Activated T-cell treated with anti-CD3 and anti-CD28 coated beads for 24 hours (primary cell): ENCODE results near the gene C19orf44.
A peak's percentile ranks its signal among the peaks of the same experiment; 100 is the strongest.

Source experiments
- DNase-seq: peaks from one replicate; pipeline ENCODE4 v3.0.0-alpha.2; 2020; ENCODE audit warnings: low read depth

Gene C19orf44

DNA sequence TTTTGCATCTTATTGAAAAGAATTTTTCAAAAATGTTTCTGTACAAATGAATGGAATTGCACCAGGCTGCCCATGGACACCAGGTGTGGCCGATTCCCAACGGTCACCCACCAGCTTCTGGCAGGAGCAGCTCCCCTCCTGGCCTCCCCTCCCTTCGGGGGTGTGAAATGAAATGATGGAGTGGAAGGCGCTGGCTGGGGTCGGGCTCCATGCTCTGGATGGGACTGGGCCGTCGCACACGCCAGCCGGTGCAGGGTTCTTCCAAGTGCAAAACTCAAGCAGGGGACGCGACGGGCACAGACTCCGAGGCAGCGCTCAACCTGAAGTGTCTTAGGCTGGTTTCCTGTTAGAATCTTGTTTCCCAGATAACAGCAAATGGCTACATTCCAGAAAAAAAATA is 21.9 kb downstream of the C19orf44 start:
- DNase-seq: no peak

DNA sequence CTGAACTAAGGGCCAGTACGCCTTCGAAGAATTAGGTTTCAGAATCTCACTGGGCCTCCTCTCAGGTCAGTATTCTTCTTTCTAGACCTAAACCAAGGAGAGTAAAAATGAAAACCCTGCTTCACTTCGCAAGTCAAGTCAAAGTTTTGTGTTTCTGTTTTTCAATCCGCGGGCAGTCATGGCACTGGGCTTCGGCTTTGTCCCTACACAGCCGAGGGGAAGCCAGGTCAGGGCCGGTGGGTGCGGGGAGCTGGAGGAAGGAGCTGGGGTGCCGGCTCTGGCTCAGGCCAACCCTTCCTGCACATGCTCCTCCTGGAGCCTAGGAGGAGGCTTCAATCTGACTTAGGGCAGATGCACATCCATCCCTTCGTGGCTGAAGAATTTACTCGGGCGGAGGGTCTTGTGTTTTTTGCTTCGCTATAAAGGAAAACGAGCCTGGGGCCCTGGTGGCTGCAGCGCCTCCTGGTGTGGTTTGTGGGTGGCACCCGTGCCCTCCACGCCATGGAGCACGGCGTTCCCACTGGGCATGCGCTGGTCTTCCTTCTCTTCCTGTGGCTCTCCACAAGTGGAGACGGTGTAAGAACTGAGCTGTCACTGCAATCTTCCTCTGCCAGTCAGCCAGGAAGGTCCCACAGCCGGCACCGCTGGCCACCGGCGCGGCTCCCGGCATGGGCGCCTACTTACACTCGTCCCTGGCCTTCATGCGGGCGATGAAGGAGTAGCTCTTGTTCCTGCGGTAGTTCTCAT is 22.5 kb downstream of the C19orf44 start:
- DNase-seq: no peak

DNA sequence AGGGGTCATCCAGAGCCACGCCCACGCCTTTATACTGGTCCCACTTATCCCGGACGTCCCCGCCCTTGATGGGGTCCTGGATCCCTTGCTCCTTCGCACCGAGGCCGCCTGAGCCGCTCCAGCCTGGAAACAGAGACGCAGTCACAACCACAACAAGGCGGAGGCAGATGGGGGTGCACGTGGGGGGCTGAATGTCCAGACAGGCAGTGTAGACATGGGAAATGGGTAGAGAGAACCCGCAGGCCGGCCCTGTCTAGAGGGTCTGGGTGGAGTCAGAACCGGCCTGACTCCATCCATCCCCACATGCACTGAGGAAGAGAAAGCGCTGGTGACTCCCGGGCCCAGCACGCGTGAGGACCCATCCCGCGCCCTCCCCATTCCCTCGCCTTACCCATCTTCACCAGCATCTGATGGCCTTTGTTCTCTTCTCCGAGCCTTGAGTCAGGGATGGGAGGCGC is 23.1 kb downstream of the C19orf44 start:
- no peak for DNase-seq

DNA sequence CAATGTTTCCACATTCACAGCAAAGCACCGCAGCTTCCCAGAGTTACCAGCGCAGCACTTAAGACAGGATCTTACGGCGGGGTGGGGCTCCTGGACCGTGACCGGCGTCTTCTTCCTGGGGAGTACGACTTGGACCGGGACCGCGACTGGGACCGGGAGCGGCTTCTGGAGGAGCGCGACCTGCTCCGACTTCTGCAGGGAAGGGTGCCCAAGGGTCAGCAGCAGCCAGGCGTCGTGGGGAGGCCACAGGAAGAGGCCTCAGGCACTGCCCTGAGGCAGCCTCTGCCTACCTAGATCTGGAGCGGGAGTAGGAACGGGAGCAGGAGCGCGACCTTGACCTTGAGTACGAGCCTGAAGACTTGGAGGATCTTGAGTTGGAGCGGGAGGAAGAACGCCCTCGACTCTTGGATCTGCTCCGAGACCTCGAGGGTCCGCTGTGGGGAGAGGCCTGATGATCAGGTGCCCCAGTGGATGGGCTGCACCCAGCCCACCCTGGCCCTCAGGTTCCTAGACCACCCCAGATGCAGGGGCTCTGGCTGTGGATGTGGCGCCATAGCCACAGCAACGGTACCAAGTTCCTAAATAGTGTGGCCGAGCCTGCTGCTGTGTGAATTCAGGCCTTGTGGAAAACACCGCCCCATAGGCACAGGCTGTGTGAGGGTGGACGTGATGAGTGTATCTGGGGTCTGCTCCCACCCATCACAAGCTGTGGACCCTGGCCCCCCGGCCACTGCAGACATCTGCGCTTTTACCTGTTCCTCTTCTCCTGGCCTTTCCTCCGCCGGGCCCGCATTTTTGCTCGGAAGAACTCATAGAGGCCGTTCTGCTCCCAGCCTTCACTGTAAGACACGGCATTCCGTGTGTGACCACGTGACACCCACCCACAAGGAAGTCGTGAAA is 24.1 kb downstream of the C19orf44 start:
- no peak for DNase-seq

DNA sequence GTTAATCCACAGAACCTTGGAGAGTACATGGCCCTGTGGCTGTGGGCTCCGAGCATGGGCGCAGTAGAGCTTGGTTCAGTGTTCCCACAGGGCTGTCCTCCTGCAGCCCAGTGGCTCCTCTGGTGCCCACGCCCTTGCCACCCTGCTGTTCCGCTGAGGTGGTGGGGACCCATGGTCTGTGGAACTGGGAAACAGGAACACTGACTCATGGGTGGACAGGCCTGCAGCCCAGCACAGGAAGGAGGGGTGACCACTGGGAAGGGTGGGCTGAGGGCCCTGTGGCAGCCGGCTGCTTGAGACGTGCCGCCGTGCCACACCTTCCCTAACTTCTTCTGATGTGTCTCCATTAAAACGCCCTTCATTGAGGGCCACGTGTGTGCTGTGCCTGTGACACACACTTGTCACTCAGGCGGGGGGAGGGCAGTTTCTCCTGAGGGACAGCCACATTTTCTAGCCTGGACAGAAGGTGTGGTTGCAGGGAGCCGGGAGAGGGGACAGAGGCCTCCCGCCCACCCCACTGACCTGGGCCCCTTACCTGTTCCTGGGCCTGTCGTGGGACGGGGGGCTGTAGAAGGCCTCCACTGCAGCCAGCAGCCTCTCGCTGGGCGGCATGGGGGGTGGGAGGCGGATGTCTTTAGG is 24.9 kb downstream of the C19orf44 start:
- DNase-seq: no peak

DNA sequence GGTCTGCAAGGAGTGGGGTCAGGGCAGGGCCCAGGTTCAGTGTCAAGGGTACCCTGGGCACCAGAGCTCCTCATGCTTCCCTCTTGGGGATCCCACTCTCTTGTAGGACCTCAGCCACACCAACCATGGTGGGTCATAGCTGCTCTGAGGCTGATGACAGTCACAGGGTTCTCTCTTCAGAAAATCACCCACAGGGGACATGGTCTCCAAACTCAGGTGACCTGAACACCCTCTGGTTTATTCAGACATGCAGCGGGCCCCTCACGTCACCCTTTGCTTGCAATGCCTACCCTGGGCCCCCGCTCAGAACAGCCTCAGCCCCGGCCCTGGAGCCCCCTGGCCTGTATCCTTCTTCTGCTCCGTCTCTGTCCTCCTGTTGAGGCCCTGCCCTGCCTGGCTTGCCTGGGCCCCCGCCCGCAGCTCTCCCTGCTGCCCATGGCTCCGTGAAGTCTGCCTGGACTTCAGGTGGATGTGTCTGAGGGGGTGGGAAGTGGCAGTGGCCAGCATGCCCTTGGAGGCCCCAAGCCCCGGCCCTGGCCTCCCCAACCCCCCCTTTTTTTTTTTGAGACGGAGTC is 25.6 kb downstream of the C19orf44 start:
- no peak for DNase-seq

DNA sequence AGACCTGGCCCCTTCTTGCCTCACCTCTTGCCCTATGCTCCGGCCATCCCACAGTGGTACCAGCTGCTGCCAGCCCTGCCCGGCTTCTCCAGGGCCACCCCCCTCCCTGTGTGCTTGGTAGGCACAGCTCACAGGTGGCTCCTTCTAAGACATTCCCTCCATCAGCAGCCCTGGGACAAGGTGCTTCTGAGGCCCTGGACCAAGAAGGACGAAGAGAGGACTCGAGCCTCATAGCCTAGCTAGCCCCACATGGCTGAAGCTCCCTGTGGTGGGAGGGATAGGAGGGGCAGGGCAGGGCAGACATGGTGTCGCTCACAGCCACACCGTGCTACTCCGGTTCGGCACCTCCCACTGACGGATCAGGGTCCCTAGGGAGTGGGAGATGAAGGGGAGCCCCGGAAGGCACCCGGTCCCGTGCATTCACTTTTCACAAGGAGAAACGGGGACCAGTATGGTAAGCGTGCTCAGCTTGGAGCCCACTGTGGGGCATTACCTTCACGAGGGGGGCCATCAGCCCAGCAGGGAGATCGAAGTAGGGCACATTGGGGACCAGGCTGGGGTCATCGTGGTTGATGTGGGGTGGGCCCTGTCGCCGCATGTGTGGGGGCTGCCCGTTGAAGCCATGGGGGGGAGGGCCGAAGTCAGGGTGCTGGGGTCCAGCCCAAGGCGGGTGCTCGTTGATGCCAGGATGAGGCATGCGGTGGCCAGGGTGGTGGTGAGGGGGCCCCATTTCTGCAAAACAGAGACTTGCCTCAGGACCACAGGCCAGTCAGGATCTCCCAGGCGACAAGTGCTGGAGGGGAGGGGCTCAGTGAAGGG is 26.6 kb downstream of the C19orf44 start:
- DNase-seq: no peak

DNA sequence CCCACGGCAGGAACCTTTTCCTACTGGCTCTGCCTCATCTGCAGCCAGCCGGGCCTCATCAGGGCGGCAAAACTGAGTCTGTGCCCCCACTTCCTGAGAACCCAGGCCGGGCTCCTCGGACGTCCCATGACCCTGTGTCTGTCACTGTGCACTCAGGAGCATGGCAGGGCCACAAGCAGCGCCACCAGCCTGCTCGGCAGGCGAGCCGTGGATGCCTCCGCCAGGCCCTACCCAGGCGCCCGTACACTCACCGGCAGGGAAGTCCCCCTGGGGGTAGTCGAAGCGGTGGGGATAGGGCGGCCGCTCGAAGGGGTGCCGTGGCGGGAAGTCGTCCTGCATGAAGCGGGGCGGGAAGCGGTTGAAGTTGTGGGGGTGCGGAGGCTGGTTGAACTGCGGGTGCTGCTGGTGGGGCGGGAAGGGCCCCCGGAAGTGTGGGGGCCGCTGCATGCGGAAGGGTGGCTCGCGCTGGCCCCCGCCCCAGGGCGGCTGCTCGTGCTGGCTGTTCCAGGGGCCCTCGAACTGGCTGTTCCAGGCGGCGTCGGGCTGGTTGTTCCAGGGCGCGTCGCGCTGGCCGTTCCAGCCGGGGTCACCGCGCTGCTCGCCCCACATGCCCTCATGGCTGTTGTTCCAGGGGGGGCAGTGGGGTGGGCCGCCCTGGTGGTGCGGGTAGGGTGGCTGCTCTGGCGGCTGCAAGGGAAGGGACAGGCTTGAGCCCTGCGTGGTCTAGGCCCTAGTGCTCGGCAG is 29.0 kb downstream of the C19orf44 start:
- DNase-seq: no peak

DNA sequence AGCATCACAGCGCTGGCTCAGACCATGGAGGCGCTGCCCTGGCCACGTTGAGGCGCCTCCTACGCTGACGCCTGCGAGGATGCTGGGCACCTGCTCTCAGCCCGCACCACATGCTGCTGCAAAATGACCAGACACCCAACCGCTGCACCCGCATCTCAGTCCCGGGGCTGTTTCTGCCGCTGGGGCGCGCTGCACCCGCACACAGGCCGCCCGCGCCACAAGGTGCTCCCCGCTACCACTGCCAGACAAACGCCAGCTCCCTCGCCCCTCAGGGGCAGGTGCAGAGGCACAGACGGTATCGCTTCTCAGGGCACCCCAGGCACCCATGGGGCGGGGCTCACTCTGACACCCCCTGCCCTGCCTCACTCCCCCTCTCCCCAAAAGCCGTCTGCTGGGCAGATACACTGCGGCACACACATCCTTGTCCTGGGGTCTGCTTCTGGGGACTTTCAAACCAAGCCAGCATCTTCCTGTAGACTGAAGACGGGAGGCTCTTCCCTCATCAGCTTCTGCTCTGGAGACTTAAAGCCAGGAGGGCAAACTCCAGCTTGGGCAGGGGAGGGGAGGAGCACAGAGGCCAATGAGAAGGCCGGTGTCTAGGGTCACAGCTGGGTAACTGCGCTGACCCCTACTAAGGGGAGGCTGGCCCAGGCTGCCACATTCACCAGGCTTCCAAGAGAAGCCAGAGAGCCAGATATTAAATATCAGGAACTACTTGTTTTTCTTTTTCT is 29.7 kb downstream of the C19orf44 start:
- DNase-seq: no peak

DNA sequence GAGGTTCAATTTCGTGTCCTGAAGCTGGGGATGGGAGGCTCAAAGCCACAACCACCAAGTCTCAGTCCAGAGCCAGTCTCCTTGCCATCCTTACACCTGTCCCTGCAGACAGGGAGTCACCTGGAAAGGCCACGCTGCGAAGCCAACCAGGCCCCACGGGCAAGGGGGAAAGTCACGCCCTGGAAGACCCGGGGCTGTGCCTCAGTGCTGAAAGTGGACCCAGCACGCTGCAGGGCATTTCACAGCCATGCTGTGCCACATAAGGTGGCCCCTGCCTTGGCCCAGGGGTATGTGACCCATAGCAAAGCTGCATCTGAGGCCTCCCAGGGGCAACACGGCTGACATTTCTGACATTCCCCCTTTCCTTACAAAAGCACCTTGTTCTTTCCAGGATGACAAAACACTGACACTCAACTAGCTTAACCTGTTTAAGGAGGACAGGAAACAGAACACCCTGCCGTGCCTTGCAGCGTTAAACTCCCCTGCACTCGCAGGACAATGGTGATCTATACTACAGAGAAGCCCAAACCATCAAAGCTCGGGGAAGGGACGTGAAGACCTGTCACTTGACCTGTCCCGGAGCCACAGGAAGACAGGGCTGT is 31.2 kb downstream of the C19orf44 start:
- no peak for DNase-seq

DNA sequence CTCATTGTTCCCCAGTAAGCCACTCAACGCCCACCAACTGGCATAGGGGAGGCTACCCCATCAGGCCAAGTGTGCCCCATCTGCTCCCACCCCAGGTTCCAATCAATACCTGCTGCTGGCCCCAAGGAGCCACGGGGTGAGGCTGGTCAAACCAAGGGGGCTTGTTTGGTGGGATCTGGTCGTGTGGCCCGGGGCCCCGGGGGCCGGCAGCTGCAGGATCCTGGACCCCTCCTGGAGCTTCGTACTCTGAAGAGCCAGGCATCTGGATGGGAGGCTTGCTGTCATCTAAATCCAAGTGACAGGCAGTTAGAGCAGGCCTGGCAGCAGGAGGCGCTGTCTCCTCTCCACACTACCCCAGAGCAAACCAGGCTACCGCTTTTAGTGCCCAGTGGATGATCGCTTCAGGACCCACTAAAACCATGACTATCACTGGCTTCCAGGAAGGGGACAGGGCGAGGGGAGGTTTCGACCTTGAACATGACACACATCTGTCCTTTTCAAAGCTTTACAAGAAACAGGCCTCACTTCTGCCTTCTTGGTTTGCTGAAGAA is 31.9 kb downstream of the C19orf44 start:
- peak; percentile 14 for DNase-seq

DNA sequence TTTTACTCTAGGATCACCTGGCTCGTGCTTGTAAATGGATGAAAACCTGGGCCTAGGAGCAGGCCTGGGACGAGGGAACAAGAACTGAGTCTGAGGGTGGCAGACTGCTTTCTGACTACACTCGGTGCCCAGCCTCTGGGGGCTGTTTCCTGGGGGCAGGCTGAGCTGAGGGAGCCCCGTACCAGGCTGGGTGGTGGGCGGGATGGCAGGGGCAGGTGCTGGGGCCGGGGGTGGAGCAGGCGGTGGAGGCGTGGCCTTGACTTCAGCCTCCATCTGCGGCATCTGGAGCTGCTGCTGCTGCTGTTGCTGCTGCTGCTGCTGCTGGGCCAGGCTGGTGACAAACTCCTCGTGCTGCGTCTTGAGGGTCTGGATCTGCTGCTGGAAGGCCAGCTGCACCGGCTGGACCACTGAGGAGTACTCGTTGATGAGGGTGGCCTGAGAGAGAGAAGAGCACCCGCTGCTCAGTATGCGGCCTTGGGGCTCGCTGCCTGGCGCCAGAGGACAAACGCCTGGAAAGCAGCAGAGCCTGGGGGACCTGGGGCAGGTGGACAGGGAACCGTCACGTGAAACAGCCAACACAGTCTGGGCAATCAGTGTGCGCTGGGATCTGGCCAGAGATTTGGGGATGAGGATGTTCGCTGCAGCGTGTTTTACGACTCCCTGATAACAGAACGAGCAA is 33.4 kb downstream of the C19orf44 start:
- no peak for DNase-seq

DNA sequence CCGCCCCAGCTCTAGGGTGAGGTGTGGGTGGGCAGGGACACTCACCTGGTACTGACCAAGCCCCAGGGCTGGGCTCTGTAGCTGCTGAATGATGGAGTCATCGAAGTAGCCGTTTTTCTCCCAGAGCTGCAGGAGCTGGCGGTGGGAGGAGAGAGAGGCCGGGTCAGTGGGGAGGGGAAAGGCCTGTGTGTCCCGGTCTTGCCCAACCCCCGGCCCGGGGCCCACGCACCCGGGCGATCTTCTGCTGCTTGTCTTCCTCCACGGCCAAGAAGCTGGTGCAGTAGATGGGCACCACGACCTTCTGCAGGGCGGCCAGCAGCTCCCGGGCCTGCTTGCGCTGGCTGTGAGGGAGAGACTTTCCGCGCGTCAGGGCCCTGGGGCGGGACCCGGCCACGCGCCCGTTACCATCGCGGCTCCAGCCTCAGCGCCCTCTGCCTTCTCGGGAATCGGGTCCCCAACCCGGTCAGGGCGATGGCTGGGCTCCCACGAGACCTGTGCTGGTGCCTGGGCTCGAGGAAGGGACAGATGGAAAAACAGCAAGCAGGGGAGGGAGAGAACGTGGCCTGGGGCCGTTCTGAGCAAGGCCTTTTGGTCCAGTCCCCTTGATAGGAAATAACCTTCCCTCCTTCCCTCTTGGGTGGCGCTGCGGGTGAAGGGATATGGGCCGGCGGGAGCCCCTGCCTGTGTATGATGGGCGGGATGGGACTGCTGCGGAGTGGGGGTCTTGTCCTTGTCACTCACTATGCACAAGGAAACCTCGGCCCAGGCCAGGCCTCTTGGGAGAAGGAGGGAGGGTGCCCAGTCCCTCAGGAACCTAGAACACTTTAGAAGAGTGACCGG is 34.6 kb downstream of the C19orf44 start:
- no peak for DNase-seq

DNA sequence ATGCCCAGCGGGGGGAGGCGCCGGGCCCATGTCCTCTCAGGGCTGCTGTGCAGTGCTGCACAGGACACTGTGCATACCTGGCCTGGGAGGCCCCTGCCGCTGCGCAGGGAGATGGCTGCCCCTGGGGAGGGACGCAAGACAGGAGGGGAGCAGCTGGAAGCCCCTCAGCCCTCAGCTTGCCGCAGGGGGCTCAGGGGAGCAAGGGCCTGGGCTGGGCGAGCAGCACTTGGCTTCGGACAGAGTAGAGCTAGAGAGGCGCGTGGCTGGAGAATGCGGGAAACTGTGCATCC is 35.1 kb downstream of the C19orf44 start:
- DNase-seq: no peak

DNA sequence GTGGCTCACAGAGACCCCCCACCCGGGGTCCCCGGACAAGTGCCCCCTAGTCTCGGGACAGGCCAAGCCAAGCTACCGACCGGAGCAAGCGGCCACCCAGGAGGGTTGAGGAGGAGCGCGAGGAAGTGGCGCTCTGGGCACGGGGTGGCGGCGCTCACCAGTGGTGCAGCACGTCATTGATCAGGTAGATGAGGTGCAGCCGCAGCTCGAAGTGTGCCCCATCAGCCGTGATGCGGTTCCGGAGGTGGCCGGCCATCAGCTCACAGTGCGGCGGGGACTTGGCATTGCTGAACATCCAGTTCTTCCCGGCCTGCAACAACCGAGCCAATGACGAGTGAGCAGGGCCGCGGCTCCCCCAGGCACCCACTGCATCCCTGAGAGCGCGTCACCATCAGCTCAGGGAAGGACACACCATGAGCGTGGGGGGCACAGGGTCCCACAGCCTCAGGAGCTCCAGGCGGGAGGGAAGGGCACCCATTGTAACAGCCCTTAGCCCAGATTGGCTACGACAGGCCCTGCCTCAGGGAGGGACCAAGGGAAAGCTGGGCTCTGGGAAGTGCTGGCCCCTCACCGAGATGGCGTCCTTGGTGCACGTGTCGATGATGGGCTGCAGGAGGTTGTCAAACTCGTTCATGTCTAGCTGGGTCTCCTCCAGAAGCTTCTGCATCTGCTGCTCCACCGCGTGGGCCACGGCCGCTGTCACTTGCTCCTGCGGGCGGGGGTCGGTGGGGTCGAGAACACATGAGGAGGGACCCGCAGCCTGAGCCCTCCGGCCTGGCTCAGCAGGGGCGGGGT is 36.4 kb downstream of the C19orf44 start:
- no peak for DNase-seq

DNA sequence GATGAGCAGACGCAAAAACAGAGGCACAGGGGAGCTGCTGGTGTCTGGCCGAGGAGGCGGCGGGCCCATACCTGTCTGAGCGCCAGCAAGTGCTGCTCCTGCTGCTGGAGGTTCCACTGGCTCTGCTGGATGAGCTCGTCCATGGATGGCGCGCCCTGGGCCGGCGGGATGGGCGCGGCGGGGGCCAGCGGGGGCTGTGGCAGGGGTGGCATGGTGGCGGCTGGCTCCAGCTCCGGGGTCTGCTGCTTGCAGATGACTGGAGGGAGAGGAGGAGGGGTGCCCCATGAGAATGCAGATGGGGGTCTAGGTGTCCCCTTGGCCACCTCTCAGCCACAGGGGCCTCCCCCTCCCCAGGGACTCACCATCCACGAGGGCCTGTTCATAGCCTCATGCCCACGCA is 39.2 kb downstream of the C19orf44 start:
- DNase-seq: no peak

DNA sequence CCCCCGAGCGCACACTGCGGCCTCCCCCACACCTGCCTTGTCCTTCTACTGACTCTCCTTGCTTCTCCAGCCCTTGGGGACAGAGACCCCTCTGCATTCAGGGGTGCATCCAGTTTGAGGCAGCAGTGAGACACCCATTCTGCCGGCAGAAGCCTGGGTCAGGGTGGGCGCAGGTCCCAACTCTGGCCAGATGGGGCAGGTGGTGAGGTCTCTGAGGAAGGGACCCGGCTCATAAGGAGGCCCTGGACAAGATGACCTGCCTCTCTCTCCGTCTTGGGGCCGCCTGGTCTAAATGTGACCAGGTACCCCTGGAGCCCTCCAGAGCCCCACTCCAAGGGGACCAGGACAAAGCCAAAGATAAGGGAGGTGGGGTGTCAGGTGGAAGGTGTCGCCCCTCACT is 39.9 kb downstream of the C19orf44 start:
- DNase-seq: no peak
